Sigmoid colon (tissue), 7 donors: ENCODE data around the gene PLXNA4. TPM values are rescaled to one million over a fixed set of nuclear protein-coding genes. Genes with fewer than 3 reads are reported as not detected.
A peak's percentile ranks its signal among the peaks of the same experiment; 100 is the strongest.

Experiments
- DNase-seq: peaks from one replicate; pipeline ENCODE4 v3.0.0-alpha.2; 2019
- H3K27ac ChIP-seq, 4 donors: fragments of 200-600 bp; sonication (generic); one replicate each; pipeline ENCODE4 v1.5.1; 2016 to 2019; ENCODE audit warnings: mild to moderate bottlenecking in 1 of 4
- H3K27me3 ChIP-seq, 3 donors: fragments of 200-600 bp; sonication (generic); one replicate each; pipeline ENCODE4 v1.5.1; 2019; ENCODE audit warnings: mild to moderate bottlenecking in 1 of 3
- H3K36me3 ChIP-seq, 4 donors: fragments of 200-600 bp; sonication (generic); one replicate each; pipeline ENCODE4 v1.5.1; 2016 to 2019
- H3K4me1 ChIP-seq, 4 donors: fragments of 200-600 bp; sonication (generic); one replicate each; pipeline ENCODE4 v1.5.1; 2017 to 2019
- H3K4me3 ChIP-seq, 4 donors: fragments of 200-600 bp; sonication (generic); one replicate each; pipeline ENCODE4 v1.5.1; 2017 to 2019; ENCODE audit warnings: mild to moderate bottlenecking in 2 of 4, moderate library complexity in 1 of 4
- H3K9me3 ChIP-seq, 4 donors: fragments of 200-600 bp in 3 of 4; sonication (generic) in 3 of 4; one replicate each; pipeline versions ENCODE4 v1.5.1 to v1.6.1; 2013 to 2019
- CTCF ChIP-seq, 4 experiments: fragments of 450-650 bp in 3 of 4; fragments of 200-600 bp in 1 of 4; IDR thresholded peaks; one replicate each; pipeline ENCODE4 v1.5.1; 2016 to 2019; ENCODE audit warnings: antibody characterized with exemption in 4 of 4, mild to moderate bottlenecking in 3 of 4, moderate library complexity in 2 of 4
- EP300 ChIP-seq, 4 donors: sonication (generic); formaldehyde crosslinking; IDR thresholded peaks; one replicate each; pipeline ENCODE4 v1.6.1; 2017; ENCODE audit warnings: antibody characterized with exemption in 4 of 4
- POLR2A ChIP-seq, 2 donors: fragments of 450-650 bp; IDR thresholded peaks; one replicate each; pipeline ENCODE4 v1.6.1; 2016; ENCODE audit warnings: antibody characterized with exemption in 2 of 2, mild to moderate bottlenecking in 2 of 2, moderate library complexity in 2 of 2
- POLR2AphosphoS5 ChIP-seq, 4 donors: sonication (generic); formaldehyde crosslinking; IDR thresholded peaks; one replicate each; pipeline ENCODE4 v1.6.1; 2017; ENCODE audit warnings: antibody characterized with exemption in 4 of 4
- WGBS, 2 donors: extraction: QIAGEN DNeasy Blood & Tissue Kit; methylation state at CpG; one replicate each; pipeline ENCODE4 v1.1.7; 2013; 5-methylcytosine and 5-hydroxymethylcytosine counted together
- intact Hi-C: fragments of 100-400 bp; cut with DNase I; formaldehyde crosslinking; loops from one replicate; pipeline ENCODE4 v1.15.1; 2023
- polyA plus RNA-seq, 3 donors: library from polyadenylated mRNA; stranded (reverse); fragments of 200-250 nt; gene quantifications; one replicate each; pipeline ENCODE4 v1.2.3, GENCODE V29; 2013
- total RNA-seq, 4 donors: library from RNA; depleted of rRNA; stranded (reverse); fragments of >200 nt; gene quantifications; one replicate each; pipeline ENCODE4 v1.1.0, GENCODE V29; 2016
- donor health status: healthy with polysubstance abuse.
- donor health status: Bipolar disorder and iron deficiency.
- donor health status: healthy.

PLXNA4 gene
- total and polyA plus RNA-seq, 7 donors, result under 0.01 to 10.5 (median 3.7) TPM; not detected in 1

GRCh38 chr7:132377015-132377414 is 199.3 kb downstream of the PLXNA4 start:
- no peak for TF ChIP-seq POLR2A (IDR thresholded peaks at IDR 0.05)
- no peak for TF ChIP-seq POLR2AphosphoS5 (IDR thresholded peaks at IDR 0.05)
- no peak for TF ChIP-seq EP300 (IDR thresholded peaks at IDR 0.05)
- TF ChIP-seq CTCF (IDR thresholded peaks at IDR 0.05), result no peak
- intact Hi-C loops, result no loop called here
- Histone ChIP-seq H3K27ac (peak overlapping the region; percentile 64 to 76 (median 72)), H3K36me3 (no peaks in the 10 kb centered on the region), H3K4me3 (no peak overlapping the region), H3K27me3 (no peaks in the 10 kb centered on the region), H3K4me1 (peaks cover 0 to 32% (median 19%) of the 10 kb centered on the region in 4 donors), H3K9me3 (no peaks in the 10 kb centered on the region)
- WGBS, 2 donors, result 12 to 44% methylated on average over 2 of the region's 2 CpGs
- no peak for DNase-seq

GRCh38 chr7:132376361-132377013 is 199.8 kb downstream of the PLXNA4 start:
- TF ChIP-seq EP300 (IDR thresholded peaks at IDR 0.05), result peak in 1 of 4 donors; percentile 14
- no peak for TF ChIP-seq CTCF (IDR thresholded peaks at IDR 0.05)
- TF ChIP-seq POLR2AphosphoS5 (IDR thresholded peaks at IDR 0.05), result no peak
- H3K9me3 ChIP-seq, result no peaks in the 10 kb centered on the region
- intact Hi-C loops, result no loop called here
- no peak overlapping the region for H3K4me3 ChIP-seq
- peak overlapping the region; percentile 64 to 76 (median 72) for H3K27ac ChIP-seq
- no peaks in the 10 kb centered on the region for H3K27me3 ChIP-seq
- WGBS, 2 donors, result 14 to 58% methylated on average over 5 of the region's 5 CpGs
- H3K4me1 ChIP-seq, result peaks cover 0 to 32% (median 19%) of the 10 kb centered on the region in 4 donors
- H3K36me3 ChIP-seq, result no peaks in the 10 kb centered on the region
- no peak for DNase-seq

GRCh38 chr7:132373879-132374278 is 202.4 kb downstream of the PLXNA4 start:
- DNase-seq, result no peak

GRCh38 chr7:132373041-132373440 is 203.2 kb downstream of the PLXNA4 start:
- Histone ChIP-seq H3K36me3 (no peaks in the 10 kb centered on the region), H3K27ac (no peak overlapping the region), H3K4me1 (peaks cover 0 to 23% (median 16%) of the 10 kb centered on the region in 4 donors), H3K4me3 (no peak overlapping the region), H3K9me3 (no peaks in the 10 kb centered on the region), H3K27me3 (no peaks in the 10 kb centered on the region)
- 43 to 81% methylated on average over 3 of the region's 3 CpGs for WGBS, 2 donors
- intact Hi-C loops, result loop anchor here (5.0 kb wide), 1 partner anchor 36 kb away; no protein-coding TSS in a partner anchor
- TF ChIP-seq CTCF (IDR thresholded peaks at IDR 0.05) (no peak), EP300 (IDR thresholded peaks at IDR 0.05) (no peak), POLR2A (IDR thresholded peaks at IDR 0.05) (no peak), POLR2AphosphoS5 (IDR thresholded peaks at IDR 0.05) (no peak)
- no peak for DNase-seq

More at GRCh38 chr7:132373879-132374278, 202.4 kb downstream of the PLXNA4 start:
- WGBS, 2 donors, result 87 to 94% methylated on average over 4 of the region's 4 CpGs
- intact Hi-C loops, result loop anchor here (5.0 kb wide), 1 partner anchor 37 kb away; no protein-coding TSS in a partner anchor
- Histone ChIP-seq H3K4me1 (peaks cover 0 to 23% (median 16%) of the 10 kb centered on the region in 4 donors), H3K4me3 (no peak overlapping the region), H3K36me3 (no peaks in the 10 kb centered on the region), H3K9me3 (no peaks in the 10 kb centered on the region), H3K27me3 (no peaks in the 10 kb centered on the region), H3K27ac (no peak overlapping the region)
- TF ChIP-seq CTCF (IDR thresholded peaks at IDR 0.05) (no peak), EP300 (IDR thresholded peaks at IDR 0.05) (no peak), POLR2AphosphoS5 (IDR thresholded peaks at IDR 0.05) (no peak), POLR2A (IDR thresholded peaks at IDR 0.05) (no peak)
